Measurements from ENCODE around the gene MYRFL.
"Not testable (repeated sequence)": the region's sequence is repeated elsewhere in the genome, so short reads cannot be mapped to it uniquely, and the experiment has no call there.

The MYRFL gene

GRCh38 chr12:69824966-69825560 is at the start of gene MYRFL:
Gene MYRFL (plus strand): TSS chr12:69825227. CDS start chr12:69825518, 291 bp downstream.
- DNase-seq: no peak

DNA sequence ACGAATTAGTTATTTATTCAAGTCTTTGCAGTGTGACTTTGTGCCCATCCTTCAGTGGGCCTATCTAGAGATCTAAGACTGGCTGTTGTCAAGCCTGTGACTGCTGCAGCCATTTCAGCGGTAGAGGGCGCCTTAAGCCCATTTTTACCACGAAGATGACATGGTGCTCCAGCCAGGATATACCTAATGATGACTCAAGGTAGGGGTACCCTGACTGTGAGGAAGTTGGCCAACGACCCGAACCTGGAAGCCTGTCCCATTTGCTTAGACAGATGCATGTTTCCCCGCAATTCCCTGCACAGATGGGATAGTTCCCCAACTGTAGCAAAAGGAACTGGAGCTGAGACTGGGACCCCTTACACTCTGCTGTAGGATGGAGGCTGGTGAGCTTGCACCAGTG is 45.1 kb upstream of the MYRFL start:
- no peak for DNase-seq

DNA sequence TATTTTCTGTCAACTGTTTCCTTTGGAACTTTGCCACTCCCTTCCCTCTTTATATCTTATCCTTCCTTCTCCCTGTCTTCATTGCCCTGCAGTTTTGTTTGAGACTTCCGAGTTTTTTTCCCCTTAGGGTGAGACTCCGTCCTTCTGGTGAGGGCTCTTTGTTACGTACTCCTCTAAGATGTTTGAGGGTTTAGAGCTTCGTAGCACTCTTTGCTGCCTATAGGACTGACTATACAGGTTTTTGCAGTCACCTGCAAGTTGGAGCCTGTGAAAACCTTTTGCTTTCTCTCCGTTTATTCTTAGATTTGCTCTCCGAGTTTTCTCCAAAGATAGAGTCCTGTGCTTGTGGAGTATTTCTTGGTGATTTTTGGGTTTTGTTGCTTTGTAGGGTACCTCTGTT is 41.7 kb upstream of the MYRFL start:
- no peak for DNase-seq

DNA sequence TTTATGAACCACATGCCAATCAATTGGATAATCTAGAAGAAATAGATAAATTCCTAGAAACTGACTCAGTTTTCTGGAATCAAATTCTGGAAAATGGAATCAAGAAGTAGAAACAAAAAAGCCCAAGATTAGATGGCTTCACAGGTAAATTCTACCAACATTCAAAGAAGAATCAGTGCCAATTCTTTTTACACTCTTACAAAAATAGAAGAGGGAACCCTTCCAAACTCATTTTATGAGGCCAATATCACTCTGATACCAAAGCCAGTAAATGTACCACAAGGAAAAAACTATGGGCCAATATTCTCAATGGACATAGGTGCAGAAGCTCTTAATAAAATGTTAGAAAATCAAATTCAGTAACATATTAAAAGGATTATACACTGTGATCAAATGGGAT is 35.7 kb upstream of the MYRFL start:
- no peak for DNase-seq

DNA sequence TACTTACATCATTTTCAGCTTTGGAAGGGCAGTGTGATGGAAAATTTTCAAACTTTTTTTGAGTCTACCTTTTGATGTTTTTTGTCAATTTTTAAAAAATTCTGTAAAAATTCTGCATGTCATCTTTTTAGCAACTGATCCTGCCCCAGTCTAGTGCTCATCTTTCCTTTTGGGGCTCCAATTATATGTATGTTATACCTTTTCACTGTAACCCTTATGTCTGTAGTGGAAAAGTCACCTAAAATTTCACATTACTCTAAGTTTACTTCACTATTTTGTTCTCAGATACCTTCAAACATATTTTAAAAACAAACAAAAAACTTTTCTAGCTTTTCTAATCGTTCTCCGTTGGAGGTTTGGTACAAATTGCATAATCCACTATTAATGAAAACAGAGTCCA is 32.5 kb upstream of the MYRFL start:
- no peak for DNase-seq

GRCh38 chr12:69807101-69807897 is 17.7 kb upstream of the MYRFL start:
- not testable (repeated sequence) for DNase-seq

DNA sequence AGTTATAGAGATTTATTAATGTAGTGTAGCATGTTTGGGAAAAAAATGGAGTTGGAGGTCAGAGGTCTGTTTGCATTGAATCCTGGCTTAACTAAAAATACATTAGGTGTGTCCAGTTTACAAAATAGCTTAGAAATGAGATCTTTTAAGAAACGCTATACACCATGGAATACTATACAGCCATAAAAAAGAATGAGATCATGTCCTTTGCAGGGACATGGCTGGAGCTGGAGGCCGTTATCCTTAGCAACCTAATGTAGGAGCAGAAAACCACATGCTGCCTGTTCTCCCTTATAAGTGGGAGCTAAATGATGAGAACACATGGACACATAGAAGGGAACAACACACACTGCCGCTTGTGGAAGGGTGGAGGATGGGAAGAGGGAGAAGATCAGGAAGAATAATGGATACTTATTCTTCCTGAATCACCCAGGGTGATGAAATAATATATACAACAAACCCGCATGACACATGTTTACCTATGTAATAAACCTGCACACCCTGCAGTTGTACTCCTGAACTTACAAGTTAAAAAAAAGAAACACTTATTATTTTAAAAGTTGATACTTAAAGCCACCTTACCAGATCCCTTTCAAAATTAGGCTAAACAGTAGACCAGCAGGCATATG is 14.0 kb upstream of the MYRFL start:
- DNase-seq: no peak

- no peak for DNase-seq
These were observed 8.9 kb upstream of the MYRFL start for GRCh38 chr12:69816082-69816481.

GRCh38 chr12:69821032-69821455 is 4.0 kb upstream of the MYRFL start:
- no peak for DNase-seq

GRCh38 chr12:69821456-69822159 is 3.4 kb upstream of the MYRFL start:
- no peak for DNase-seq

GRCh38 chr12:69822201-69822860 is 2.7 kb upstream of the MYRFL start:
- DNase-seq: no peak

DNA sequence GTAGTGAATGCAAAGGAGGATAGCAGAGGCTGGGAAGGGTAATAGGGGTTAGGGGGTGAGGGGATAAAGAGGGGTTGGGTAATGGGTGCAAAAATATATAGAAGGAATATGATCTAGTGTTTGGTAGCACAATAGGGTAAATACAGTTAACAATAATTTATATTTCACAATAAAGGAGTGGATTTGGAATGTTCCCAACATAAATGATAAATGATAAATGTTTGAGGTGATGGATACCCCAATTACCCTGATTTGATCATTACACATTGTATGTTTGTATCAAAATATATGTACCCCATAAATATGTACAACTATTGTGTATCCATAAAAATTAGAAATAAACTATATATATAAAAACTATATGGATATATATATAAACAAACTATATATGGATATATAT is 999 bp upstream of the MYRFL start:
- no peak for DNase-seq

- no peak for DNase-seq
These were observed 3.9 kb downstream of the MYRFL start for GRCh38 chr12:69828897-69829296.

- DNase-seq: no peak
These were observed 8.7 kb downstream of the MYRFL start for GRCh38 chr12:69833696-69834095.

GRCh38 chr12:69834147-69834546 is 9.1 kb downstream of the MYRFL start:
- no peak for DNase-seq

DNA sequence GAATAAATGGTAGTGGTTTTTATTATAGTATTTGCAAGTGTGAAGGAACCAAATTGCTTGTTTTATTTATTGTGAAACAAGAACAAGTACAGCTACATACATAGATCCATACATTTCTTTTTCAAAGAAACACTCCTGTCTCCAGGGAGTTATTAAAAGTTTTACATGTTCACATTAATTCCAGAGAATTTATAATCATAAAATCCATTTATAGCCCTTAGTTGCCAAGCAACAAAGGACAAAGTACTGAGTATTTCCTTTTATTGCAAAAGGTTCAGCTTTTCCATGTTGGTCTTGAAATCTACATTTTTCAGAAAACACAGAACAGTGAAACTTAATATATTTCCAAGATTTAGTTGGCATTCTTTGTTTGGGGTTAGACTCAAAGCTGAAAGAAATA is 9.5 kb downstream of the MYRFL start:
- no peak for DNase-seq

GRCh38 chr12:69835081-69835480 is 10.1 kb downstream of the MYRFL start:
- no peak for DNase-seq

- DNase-seq: no peak
These were observed 11.0 kb downstream of the MYRFL start for GRCh38 chr12:69836015-69836414.

DNA sequence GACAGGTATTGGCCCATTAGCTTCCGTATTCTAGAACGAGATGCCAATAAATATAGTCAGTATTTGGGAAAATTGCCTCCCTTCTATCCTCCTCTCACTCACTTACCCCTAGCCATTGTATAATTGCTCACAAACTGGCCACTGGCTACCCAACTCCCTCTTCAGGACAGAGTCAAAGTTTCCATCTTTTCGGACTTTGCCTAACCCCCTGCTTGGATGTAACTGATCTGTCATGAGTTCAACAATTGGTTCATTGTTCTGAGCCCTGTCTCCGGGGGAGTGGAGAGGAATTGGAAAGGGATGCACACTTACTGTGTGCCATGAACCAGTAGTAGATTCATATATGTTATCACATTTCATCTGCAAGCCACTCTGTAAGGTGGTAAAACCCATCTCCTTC is 12.2 kb downstream of the MYRFL start:
- DNase-seq: no peak

DNA sequence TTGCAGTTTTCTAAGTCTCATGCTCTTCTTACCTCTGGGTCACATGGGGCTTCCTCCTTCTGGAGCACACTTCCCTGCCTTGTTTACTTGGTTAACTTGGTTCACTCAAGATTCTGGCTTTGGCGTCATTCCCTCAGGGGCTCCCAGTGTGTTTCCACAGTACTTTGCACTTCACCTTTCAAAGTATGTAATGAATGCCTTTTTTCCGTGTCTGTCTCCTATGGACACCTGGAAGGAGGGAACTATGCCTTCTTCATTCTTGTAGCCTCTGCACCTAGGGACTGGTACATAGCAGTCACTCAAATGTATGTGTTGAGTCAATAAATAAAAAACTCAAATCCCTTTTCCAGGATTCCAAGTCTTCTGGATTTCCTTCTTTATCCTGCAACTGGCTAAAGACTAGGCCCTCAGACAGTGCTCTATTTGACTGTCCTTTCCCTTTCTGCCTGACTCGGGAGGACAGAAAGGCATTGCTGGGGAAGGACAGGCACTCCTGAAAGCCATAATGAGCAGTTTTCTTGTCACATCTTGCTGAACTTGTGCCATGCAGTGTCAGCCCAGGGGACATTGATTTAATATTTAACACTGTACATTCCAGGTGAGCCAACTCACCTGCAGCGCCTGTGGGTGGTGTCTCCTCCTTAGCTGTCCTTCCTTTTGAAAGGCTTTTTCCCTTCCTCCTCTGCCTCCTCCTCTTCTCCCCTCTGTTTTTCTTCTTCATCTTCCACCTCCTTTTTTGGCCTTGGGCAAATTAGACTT is 12.8 kb downstream of the MYRFL start:
- DNase-seq: no peak

- no peak for DNase-seq
These were observed 15.7 kb downstream of the MYRFL start for GRCh38 chr12:69840727-69841126.

GRCh38 chr12:69843608-69844007 is 18.6 kb downstream of the MYRFL start:
- no peak for DNase-seq

All from stimulated activated CD4-positive, alpha-beta T cell treated with anti-CD3 and anti-CD28 coated beads, Interleukin-12 subunit alpha, Interleukin-12 subunit beta, amount 100 ng/mL, for 4 hours (primary cell).